Measurements from ENCODE around the gene RBM20.
"Not testable (repeated sequence)": the region's sequence is repeated elsewhere in the genome, so short reads cannot be mapped to it uniquely, and the experiment has no call there.

Gene RBM20

GRCh38 chr10:110717781-110718589 is 73.8 kb downstream of the RBM20 start:
- no peak for DNase-seq (ENCODE audit: low read depth)
- no peak for TF ChIP-seq CTCF (IDR thresholded peaks at IDR 0.05; ENCODE audit: low read depth, low read length, missing control alignments)

GRCh38 chr10:110721406-110722038 is 77.4 kb downstream of the RBM20 start:
- DNase-seq (ENCODE audit: low read depth), result no peak
- TF ChIP-seq CTCF (IDR thresholded peaks at IDR 0.05; ENCODE audit: low read depth, low read length, missing control alignments), result no peak
- no peak overlapping the region for H3K4me3 ChIP-seq (ENCODE audit: low read depth, low read length)

More at GRCh38 chr10:110717781-110718589, 73.8 kb downstream of the RBM20 start:
- no peak overlapping the region for H3K4me3 ChIP-seq (ENCODE audit: low read depth, low read length)

- H3K4me3 ChIP-seq (ENCODE audit: low read depth, low read length), result no peak overlapping the region
- DNase-seq (ENCODE audit: low read depth), result no peak
- TF ChIP-seq CTCF (IDR thresholded peaks at IDR 0.05; ENCODE audit: low read depth, low read length, missing control alignments), result no peak
Measured at GRCh38 chr10:110723224-110723891, 79.2 kb downstream of the RBM20 start.

GRCh38 chr10:110724116-110724921 is 80.2 kb downstream of the RBM20 start:
- no peak overlapping the region for H3K4me3 ChIP-seq (ENCODE audit: low read depth, low read length)
- peak; percentile 54 for DNase-seq (ENCODE audit: low read depth)
- TF ChIP-seq CTCF (IDR thresholded peaks at IDR 0.05; ENCODE audit: low read depth, low read length, missing control alignments), result no peak

GRCh38 chr10:110724937-110725336 is 80.8 kb downstream of the RBM20 start:
- no peak for DNase-seq (ENCODE audit: low read depth)
- TF ChIP-seq CTCF (IDR thresholded peaks at IDR 0.05; ENCODE audit: low read depth, low read length, missing control alignments), result no peak
- H3K4me3 ChIP-seq (ENCODE audit: low read depth, low read length), result no peak overlapping the region

GRCh38 chr10:110725801-110726630 is 81.9 kb downstream of the RBM20 start:
- no peak for TF ChIP-seq CTCF (IDR thresholded peaks at IDR 0.05; ENCODE audit: low read depth, low read length, missing control alignments)
- no peak overlapping the region for H3K4me3 ChIP-seq (ENCODE audit: low read depth, low read length)
- no peak for DNase-seq (ENCODE audit: low read depth)

- not testable (repeated sequence) for DNase-seq (ENCODE audit: low read depth); H3K4me3 ChIP-seq (ENCODE audit: low read depth, low read length)
Measured at GRCh38 chr10:110727785-110728184, 83.6 kb downstream of the RBM20 start.

All from GM12864 (cell line).